Uterus (tissue), 4 donors: ENCODE results near the gene NTF3. TPM values are rescaled to one million over a fixed set of nuclear protein-coding genes. Genes with fewer than 3 reads are reported as not detected.

ENCODE experiments used
- DNase-seq, 2 donors: peaks; one replicate each; pipeline ENCODE4 v3.0.0-alpha.2; 2019 to 2020
- H3K27ac ChIP-seq, 2 donors: fragments of 200-600 bp; sonication (generic); 1 replicate in 1 of 2; 2 replicates in 1 of 2; pipeline ENCODE4 v1.5.1; 2016 to 2018
- H3K27me3 ChIP-seq, 2 donors: fragments of 200-600 bp; sonication (generic); one replicate each; pipeline ENCODE4 v1.5.1; 2018 to 2019; ENCODE audit warnings: control low read depth in 1 of 2
- H3K36me3 ChIP-seq, 2 donors: fragments of 200-600 bp; sonication (generic); one replicate each; pipeline ENCODE4 v1.5.1; 2019; ENCODE audit warnings: control low read depth in 1 of 2
- H3K4me1 ChIP-seq, 2 donors: fragments of 200-600 bp; sonication (generic); one replicate each; pipeline ENCODE4 v1.5.1; 2018 to 2019; ENCODE audit warnings: control low read depth in 1 of 2
- H3K4me3 ChIP-seq, 2 donors: fragments of 200-600 bp; sonication (generic); 1 replicate in 1 of 2; 2 replicates in 1 of 2; pipeline ENCODE4 v1.5.1; 2018 to 2019; ENCODE audit warnings: mild to moderate bottlenecking in 1 of 2
- H3K9me3 ChIP-seq, 2 donors: fragments of 200-600 bp; sonication (generic); one replicate each; pipeline ENCODE4 v1.5.1; 2019; ENCODE audit warnings: control low read depth in 1 of 2
- POLR2A ChIP-seq, 2 donors: fragments of 450-650 bp; IDR thresholded peaks; one replicate each; pipeline ENCODE4 v1.6.1; 2016; ENCODE audit warnings: antibody characterized with exemption in 2 of 2, mild to moderate bottlenecking in 1 of 2, moderate library complexity in 1 of 2
- intact Hi-C: fragments of 100-400 bp; cut with DNase I; formaldehyde crosslinking; loops from one replicate; pipeline ENCODE4 v1.15.1; 2023; ENCODE audit warnings: low total_unique reads
- total RNA-seq, 4 donors: library from RNA; depleted of rRNA in 3 of 4; stranded (reverse); fragments of >200 nt in 3 of 4; gene quantifications; one replicate each; pipeline versions ENCODE4 v1.1.0 to v1.2.4, GENCODE V29; 2014 to 2023
- TF ChIP-seq, protein P1 (sequence below), 4 experiments: fragments of 200-600 bp in 2 of 4; fragments of 450-650 bp in 2 of 4; sonication (generic) in 2 of 4; IDR thresholded peaks; one replicate each; pipeline ENCODE4 v1.5.1; 2016 to 2019; ENCODE audit warnings: antibody characterized with exemption in 4 of 4, mild to moderate bottlenecking in 2 of 4, moderate library complexity in 1 of 4
- donor health status: DM: yes; HTN: yes; CAD: no.

The NTF3 gene
- total RNA-seq, 4 donors from 2014 or later = 0.26 to 7.1 (median 3.5) TPM; not detected in 1

DNA sequence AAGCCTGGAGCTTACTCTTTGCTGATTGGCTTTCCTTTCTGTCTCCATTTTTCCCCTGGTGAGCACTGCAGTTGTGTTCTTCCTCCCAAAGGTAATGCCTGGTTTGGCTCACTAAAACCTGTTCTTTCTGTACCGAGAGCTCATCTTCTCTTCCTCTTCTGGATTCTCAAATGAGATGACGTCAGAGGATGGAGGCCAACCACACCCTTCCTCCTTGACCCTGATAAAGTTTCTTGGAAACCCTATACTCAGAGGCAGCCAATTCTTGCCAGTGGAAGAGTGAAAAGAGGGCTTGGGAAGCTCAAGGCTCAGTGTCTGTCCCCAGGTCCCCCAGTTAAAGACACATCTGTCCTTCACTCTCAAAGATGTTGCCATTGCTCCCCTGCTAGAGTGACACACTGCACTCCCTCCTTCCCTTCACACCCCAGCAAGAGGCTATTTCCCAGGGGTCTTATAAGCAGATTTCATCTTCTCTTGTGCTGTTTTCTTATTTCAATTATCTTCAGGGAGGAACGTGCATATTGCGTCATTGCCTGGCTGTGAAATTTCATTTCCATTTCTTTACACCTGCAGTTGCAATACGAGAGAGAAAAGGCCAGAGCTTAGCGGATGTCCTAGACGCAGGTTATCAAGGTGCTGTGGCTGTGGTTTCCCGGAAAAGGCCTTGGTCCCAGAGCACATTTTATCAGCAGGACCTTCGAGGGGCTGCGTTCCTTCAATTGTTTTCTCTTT lies 27.3 kb downstream of the NTF3 start:
- Histone ChIP-seq H3K9me3 (no peaks in the 10 kb centered on the region), H3K27me3 (no peaks in the 10 kb centered on the region), H3K27ac (no peak overlapping the region), H3K4me1 (no peaks in the 10 kb centered on the region), H3K36me3 (no peaks in the 10 kb centered on the region), H3K4me3 (no peak overlapping the region)
- DNase-seq = no peak
- intact Hi-C loops = no loop called here
- TF ChIP-seq POLR2A (IDR thresholded peaks at IDR 0.05) = no peak
- TF ChIP-seq, protein P1, sequence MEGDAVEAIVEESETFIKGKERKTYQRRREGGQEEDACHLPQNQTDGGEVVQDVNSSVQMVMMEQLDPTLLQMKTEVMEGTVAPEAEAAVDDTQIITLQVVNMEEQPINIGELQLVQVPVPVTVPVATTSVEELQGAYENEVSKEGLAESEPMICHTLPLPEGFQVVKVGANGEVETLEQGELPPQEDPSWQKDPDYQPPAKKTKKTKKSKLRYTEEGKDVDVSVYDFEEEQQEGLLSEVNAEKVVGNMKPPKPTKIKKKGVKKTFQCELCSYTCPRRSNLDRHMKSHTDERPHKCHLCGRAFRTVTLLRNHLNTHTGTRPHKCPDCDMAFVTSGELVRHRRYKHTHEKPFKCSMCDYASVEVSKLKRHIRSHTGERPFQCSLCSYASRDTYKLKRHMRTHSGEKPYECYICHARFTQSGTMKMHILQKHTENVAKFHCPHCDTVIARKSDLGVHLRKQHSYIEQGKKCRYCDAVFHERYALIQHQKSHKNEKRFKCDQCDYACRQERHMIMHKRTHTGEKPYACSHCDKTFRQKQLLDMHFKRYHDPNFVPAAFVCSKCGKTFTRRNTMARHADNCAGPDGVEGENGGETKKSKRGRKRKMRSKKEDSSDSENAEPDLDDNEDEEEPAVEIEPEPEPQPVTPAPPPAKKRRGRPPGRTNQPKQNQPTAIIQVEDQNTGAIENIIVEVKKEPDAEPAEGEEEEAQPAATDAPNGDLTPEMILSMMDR (IDR thresholded peaks at IDR 0.05) = no peak

DNA sequence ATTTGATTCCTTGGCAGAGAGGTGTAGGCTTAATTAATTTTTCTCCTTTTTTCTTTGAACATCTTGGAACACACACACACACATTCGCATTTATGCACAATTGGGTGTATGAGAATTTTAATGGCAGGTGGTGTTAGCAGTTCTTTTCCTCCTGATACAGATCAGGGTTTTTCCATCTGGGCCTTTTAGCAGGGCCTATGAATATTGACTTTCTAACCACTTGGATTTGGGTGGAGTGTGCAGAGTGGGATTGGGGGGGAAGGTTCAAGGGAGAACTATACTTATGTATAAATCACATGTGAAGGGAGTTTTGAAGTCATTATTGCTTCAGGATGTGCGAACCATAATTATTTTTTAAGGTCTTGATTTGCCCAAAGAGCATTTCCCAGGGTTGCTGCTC lies 28.9 kb downstream of the NTF3 start:
- no peak for TF ChIP-seq POLR2A (IDR thresholded peaks at IDR 0.05)
- TF ChIP-seq, protein P1 (IDR thresholded peaks at IDR 0.05) = no peak
- intact Hi-C loops = no loop called here
- no peaks in the 10 kb centered on the region for H3K9me3 ChIP-seq
- H3K27ac ChIP-seq = no peak overlapping the region
- no peaks in the 10 kb centered on the region for H3K27me3 ChIP-seq
- H3K36me3 ChIP-seq = no peaks in the 10 kb centered on the region
- H3K4me3 ChIP-seq = no peak overlapping the region
- no peaks in the 10 kb centered on the region for H3K4me1 ChIP-seq
- no peak for DNase-seq

DNA sequence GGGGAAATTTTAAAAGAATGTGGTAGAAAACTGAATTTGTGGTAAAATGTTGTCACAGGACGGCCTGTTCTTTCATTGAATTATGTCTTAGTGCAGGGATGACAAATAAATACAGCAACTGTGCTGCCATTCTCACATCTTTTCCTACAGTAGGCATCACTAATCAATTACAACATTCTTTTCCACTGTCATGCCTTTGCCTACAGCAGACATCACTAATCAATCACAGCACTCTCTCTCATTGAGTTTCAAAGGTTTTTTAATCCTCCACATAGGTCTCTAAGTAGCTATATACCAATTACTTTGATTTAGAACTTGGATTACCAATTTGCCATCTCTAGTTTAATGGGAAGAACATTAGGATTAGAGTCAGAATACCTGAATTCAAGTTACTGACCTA lies 30.1 kb downstream of the NTF3 start:
- intact Hi-C loops = no loop called here
- Histone ChIP-seq H3K9me3 (no peaks in the 10 kb centered on the region), H3K27me3 (no peaks in the 10 kb centered on the region), H3K4me1 (no peaks in the 10 kb centered on the region), H3K4me3 (no peak overlapping the region), H3K27ac (no peak overlapping the region), H3K36me3 (no peaks in the 10 kb centered on the region)
- no peak for DNase-seq
- no peak for TF ChIP-seq POLR2A (IDR thresholded peaks at IDR 0.05)
- TF ChIP-seq, protein P1 (IDR thresholded peaks at IDR 0.05) = no peak

DNA sequence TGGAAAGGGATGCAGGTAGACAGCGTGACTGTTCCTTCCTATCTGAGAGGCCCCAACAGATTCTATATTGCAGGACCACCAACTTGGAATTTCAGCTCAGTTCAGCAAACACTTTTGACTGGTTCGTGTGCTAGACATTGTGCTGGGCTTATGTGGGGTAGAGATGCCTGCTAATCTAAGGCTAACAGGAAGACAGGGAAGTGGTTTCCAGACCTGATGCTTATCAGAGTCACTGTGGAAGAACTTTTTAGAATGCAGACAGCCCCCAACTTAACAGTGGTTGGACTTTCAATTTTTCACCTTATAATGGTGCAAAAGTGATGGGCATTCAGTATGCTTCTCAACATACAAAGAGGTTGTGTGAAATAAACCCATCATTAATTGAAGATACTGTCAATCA lies 32.2 kb downstream of the NTF3 start:
- no peak for DNase-seq
- Histone ChIP-seq H3K27me3 (no peaks in the 10 kb centered on the region), H3K27ac (no peak overlapping the region), H3K4me3 (no peak overlapping the region), H3K4me1 (no peaks in the 10 kb centered on the region), H3K9me3 (no peaks in the 10 kb centered on the region), H3K36me3 (no peaks in the 10 kb centered on the region)
- intact Hi-C loops = no loop called here
- no peak for TF ChIP-seq POLR2A (IDR thresholded peaks at IDR 0.05)
- TF ChIP-seq, protein P1 (IDR thresholded peaks at IDR 0.05) = no peak

DNA sequence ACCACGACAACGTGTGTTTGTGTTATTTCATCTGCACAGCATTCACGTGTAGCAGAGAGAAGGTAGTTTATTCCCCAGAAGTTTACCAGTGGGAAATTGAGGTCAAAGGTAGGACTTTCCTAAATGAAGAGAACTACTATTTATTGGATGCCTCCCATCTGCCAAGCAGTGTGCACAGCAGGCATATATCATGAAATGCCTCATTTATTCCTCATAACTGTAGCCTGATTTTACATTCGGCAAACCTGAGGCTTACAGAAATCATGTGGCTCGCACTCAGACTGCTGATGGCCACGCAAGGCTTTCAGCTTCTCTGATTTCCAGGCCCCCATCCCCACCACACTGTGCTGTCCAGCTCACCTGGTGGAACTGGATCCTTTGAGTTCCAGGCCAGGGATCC lies 33.5 kb downstream of the NTF3 start:
- Histone ChIP-seq H3K27ac (no peak overlapping the region), H3K27me3 (no peaks in the 10 kb centered on the region), H3K4me3 (no peak overlapping the region), H3K36me3 (no peaks in the 10 kb centered on the region), H3K4me1 (no peaks in the 10 kb centered on the region), H3K9me3 (no peaks in the 10 kb centered on the region)
- intact Hi-C loops = no loop called here
- no peak for TF ChIP-seq POLR2A (IDR thresholded peaks at IDR 0.05)
- DNase-seq = no peak
